ENCODE data around the gene PKHD1.
"Not testable (repeated sequence)": the region's sequence is repeated elsewhere in the genome, so short reads cannot be mapped to it uniquely, and the experiment has no call there.

The PKHD1 gene

GRCh38 chr6:51996296-51996947 lies 91.0 kb downstream of the PKHD1 start:
- DNase-seq (ENCODE audit: low read depth in 3 of 3, low spot score in 1 of 3), result no peak

- no peak for DNase-seq (ENCODE audit: low read depth in 3 of 3, low spot score in 1 of 3)
These were observed 92.1 kb downstream of the PKHD1 start for GRCh38 chr6:51995214-51995755.

- DNase-seq (ENCODE audit: low read depth in 3 of 3, low spot score in 1 of 3), result no peak
These were observed 94.5 kb downstream of the PKHD1 start for GRCh38 chr6:51992876-51993275.

GRCh38 chr6:51989789-51990188 lies 97.6 kb downstream of the PKHD1 start:
- DNase-seq (ENCODE audit: low read depth in 3 of 3, low spot score in 1 of 3), result no peak

GRCh38 chr6:51986864-51987263 lies 100.5 kb downstream of the PKHD1 start:
- DNase-seq (ENCODE audit: low read depth in 3 of 3, low spot score in 1 of 3), result no peak

- DNase-seq (ENCODE audit: low read depth in 3 of 3, low spot score in 1 of 3), result no peak
These were observed 103.8 kb downstream of the PKHD1 start for GRCh38 chr6:51983564-51983963.

GRCh38 chr6:51982695-51983094 lies 104.7 kb downstream of the PKHD1 start:
- not testable (repeated sequence) for DNase-seq (ENCODE audit: low read depth in 3 of 3, low spot score in 1 of 3)

- DNase-seq (ENCODE audit: low read depth in 3 of 3, low spot score in 1 of 3), result no peak
These were observed 111.0 kb downstream of the PKHD1 start for GRCh38 chr6:51976374-51976773.

GRCh38 chr6:51972659-51973058 lies 114.8 kb downstream of the PKHD1 start:
- no peak for DNase-seq (ENCODE audit: low read depth in 3 of 3, low spot score in 1 of 3)

- DNase-seq (ENCODE audit: low read depth in 3 of 3, low spot score in 1 of 3), result no peak
These were observed 119.1 kb downstream of the PKHD1 start for GRCh38 chr6:51968265-51968664.

GRCh38 chr6:51965222-51965801 lies 122.1 kb downstream of the PKHD1 start:
- DNase-seq (ENCODE audit: low read depth in 3 of 3, low spot score in 1 of 3), result no peak

GRCh38 chr6:51963980-51964379 lies 123.4 kb downstream of the PKHD1 start:
- DNase-seq (ENCODE audit: low read depth in 3 of 3, low spot score in 1 of 3), result no peak

GRCh38 chr6:51962354-51962753 lies 125.1 kb downstream of the PKHD1 start:
- no peak for DNase-seq (ENCODE audit: low read depth in 3 of 3, low spot score in 1 of 3)

GRCh38 chr6:51960419-51960818 lies 127.0 kb downstream of the PKHD1 start:
- no peak for DNase-seq (ENCODE audit: low read depth in 3 of 3, low spot score in 1 of 3)

GRCh38 chr6:51959744-51960383 lies 127.5 kb downstream of the PKHD1 start:
- no peak for DNase-seq (ENCODE audit: low read depth in 3 of 3, low spot score in 1 of 3)

- no peak for DNase-seq (ENCODE audit: low read depth in 3 of 3, low spot score in 1 of 3)
These were observed 132.7 kb downstream of the PKHD1 start for GRCh38 chr6:51954681-51955080.

GRCh38 chr6:51953246-51953645 lies 134.2 kb downstream of the PKHD1 start:
- no peak for DNase-seq (ENCODE audit: low read depth in 3 of 3, low spot score in 1 of 3)

GRCh38 chr6:51951924-51952323 lies 135.5 kb downstream of the PKHD1 start:
- DNase-seq (ENCODE audit: low read depth in 3 of 3, low spot score in 1 of 3), result no peak

- no peak for DNase-seq (ENCODE audit: low read depth in 3 of 3, low spot score in 1 of 3)
These were observed 137.9 kb downstream of the PKHD1 start for GRCh38 chr6:51949526-51949925.

- not testable (repeated sequence) for DNase-seq (ENCODE audit: low read depth in 3 of 3, low spot score in 1 of 3)
These were observed 147.7 kb downstream of the PKHD1 start for GRCh38 chr6:51939695-51940094.

- DNase-seq (ENCODE audit: low read depth in 3 of 3, low spot score in 1 of 3), result no peak
These were observed 150.7 kb downstream of the PKHD1 start for GRCh38 chr6:51936531-51937290.

GRCh38 chr6:51934098-51934497 lies 153.3 kb downstream of the PKHD1 start:
- no peak for DNase-seq (ENCODE audit: low read depth in 3 of 3, low spot score in 1 of 3)
